ENCODE measurements around the gene ARHGEF28.
A peak's percentile ranks its signal among the peaks of the same experiment; 100 is the strongest.

The ARHGEF28 gene

DNA sequence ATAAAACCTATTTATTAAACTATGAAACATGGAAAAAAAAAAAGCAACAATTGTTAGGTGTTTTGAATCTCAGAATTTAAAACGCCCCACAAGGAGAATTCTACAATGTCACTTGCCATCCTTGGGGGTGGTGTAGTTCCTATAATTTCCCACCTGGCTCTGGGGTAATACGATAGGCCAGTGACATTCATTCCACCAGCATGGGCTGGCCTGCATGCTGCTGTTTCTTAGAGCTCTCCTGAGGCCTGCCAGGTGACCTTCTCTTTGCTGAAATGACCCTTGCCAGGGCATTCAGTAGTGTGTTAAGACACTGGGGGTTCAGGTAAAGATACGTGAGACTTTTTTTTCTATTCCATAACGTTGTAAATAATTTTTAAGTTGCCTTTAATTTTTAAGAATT is 10.0 kb upstream of the ARHGEF28 start:
- in situ Hi-C loops (cut with HindIII; ENCODE audit: low pct_ligation_motif_present, low pct_unique_long_range_greater_than_20kb, low sequenced_read_pairs), result no loop called here
- no peak for DNase-seq

DNA sequence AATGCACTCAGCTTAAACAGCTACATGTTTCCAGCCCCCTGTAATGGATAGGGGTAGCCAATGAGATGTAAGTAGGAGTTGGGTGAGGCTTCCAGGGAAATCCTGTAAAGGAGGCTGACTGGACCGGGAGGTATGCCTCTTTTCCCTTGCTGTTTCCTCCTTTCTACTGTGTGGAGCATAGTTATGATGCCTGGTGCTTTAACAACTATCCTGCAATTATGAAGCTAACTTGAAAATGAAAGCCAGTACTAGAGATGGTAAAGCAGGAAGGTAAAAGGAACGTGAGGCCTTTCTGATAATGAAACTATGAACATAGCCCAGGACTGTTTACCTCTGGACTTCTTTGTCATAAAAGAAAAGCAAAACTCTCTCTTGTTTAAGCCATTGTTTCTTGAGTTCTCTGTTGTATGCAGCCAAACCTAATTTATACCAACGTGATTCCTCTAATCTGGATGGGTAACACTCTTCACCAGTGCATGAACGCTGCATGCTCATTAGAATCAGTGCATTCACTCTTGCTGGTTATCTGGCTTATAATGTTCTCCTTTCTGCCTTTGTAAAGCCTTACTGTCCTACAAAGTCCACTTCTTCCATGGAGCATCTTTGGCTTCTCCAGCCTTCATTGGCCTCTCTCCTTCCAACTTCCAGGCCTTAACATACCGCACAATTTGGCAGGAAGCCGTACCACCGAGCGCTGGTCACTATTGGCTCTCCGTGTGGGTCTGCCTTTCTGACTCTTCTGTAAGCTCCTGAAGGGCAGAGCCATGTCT is 8.3 kb upstream of the ARHGEF28 start:
- no peak for DNase-seq
- in situ Hi-C loops (cut with HindIII; ENCODE audit: low pct_ligation_motif_present, low pct_unique_long_range_greater_than_20kb, low sequenced_read_pairs), result no loop called here

GRCh38 chr5:73619606-73620333 is 6.2 kb upstream of the ARHGEF28 start:
- no peak for DNase-seq
- in situ Hi-C loops (cut with HindIII; ENCODE audit: low pct_ligation_motif_present, low pct_unique_long_range_greater_than_20kb, low sequenced_read_pairs), result no loop called here

DNA sequence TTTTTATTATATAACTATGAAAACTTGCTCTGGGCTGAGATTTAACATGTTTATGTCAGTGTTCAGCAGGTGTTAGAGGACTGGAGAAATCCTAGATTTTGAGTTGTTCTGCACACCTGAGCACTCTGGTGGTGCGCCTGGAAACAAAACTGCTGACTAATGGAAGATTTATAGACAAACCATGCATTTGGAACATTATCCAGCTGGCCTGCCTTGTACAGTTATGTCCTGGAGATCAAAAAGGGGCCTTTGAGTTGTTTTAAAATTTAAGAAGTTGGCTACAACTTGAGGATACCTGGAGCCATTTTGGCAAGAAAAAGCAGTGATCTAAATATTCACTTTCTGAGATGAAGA is 5.7 kb upstream of the ARHGEF28 start:
- in situ Hi-C loops (cut with HindIII; ENCODE audit: low pct_ligation_motif_present, low pct_unique_long_range_greater_than_20kb, low sequenced_read_pairs), result no loop called here
- no peak for DNase-seq

DNA sequence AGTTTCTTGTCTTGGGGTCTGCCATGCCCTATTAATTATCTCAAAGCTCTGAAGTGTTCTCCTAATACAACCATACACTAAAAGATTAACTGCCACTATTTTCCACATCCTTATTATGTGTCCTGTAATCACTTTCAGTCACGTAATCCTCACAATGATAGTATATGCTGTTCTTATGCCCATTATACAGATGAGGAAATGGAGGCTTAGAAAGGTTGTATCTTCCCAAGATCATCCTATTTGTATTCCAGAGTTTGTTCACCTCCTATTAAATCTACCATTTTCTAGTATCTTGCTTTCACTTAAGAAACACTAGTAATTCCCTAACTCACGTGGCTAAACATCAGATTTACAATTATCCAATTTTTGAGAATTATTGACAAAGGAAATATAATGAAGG is 2.9 kb upstream of the ARHGEF28 start:
- in situ Hi-C loops (cut with HindIII; ENCODE audit: low pct_ligation_motif_present, low pct_unique_long_range_greater_than_20kb, low sequenced_read_pairs), result no loop called here
- DNase-seq, result no peak

- DNase-seq, result no peak
- in situ Hi-C loops (cut with HindIII; ENCODE audit: low pct_ligation_motif_present, low pct_unique_long_range_greater_than_20kb, low sequenced_read_pairs), result no loop called here
Observed at GRCh38 chr5:73623901-73624404, 2.0 kb upstream of the ARHGEF28 start.

DNA sequence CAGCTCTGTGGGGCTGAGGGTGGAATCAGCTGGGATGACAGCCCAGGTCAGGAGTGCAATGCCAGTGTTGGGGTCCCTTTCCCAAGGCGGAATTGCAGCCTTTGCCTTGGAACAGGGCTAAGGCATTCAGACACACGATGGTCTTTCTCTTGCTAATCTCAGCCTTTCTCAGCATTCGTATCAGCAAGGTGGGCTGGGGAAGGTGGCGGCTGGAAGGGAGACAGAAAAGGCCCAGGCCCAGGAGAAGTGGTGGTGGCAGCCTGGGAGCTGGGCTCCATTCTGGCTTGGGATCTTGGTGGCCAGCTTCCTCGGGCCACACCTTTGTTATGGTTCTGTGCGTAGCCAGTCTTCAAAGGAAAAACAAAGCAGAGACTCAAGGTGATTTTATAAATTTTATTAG is 1.1 kb upstream of the ARHGEF28 start:
- in situ Hi-C loops (cut with HindIII; ENCODE audit: low pct_ligation_motif_present, low pct_unique_long_range_greater_than_20kb, low sequenced_read_pairs), result no loop called here
- DNase-seq, result no peak

- in situ Hi-C loops (cut with HindIII; ENCODE audit: low pct_ligation_motif_present, low pct_unique_long_range_greater_than_20kb, low sequenced_read_pairs), result no loop called here
- DNase-seq, result no peak
Observed at GRCh38 chr5:73625372-73625943, 538 bp upstream of the ARHGEF28 start.

- DNase-seq, result no peak
- in situ Hi-C loops (cut with HindIII; ENCODE audit: low pct_ligation_motif_present, low pct_unique_long_range_greater_than_20kb, low sequenced_read_pairs), result no loop called here
Observed at GRCh38 chr5:73626814-73627313, 868 bp downstream of the ARHGEF28 start.

- no peak for DNase-seq
- in situ Hi-C loops (cut with HindIII; ENCODE audit: low pct_ligation_motif_present, low pct_unique_long_range_greater_than_20kb, low sequenced_read_pairs), result no loop called here
Observed at GRCh38 chr5:73629456-73629855, 3.5 kb downstream of the ARHGEF28 start.

- no peak for DNase-seq
- in situ Hi-C loops (cut with HindIII; ENCODE audit: low pct_ligation_motif_present, low pct_unique_long_range_greater_than_20kb, low sequenced_read_pairs), result no loop called here
Observed at GRCh38 chr5:73630765-73631164, 4.8 kb downstream of the ARHGEF28 start.

DNA sequence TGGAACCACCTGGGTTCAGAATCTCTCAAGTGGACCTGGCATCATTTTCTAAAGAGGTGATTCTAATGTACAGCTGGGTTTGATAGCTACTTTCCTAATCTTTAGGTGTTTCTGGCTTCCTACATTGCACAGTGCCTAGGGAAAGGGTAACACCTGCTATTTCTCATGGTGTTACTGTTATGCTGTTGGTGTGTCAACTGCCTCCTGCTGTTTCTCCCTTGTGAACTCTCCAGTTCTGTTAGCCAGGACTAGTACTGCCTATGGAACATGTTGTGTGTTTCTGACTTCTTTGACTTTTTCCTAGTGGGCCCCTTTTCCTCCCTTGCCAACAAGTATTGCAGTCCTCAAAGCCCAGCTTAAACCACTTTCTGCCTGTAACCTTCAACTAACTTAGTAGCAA is 5.5 kb downstream of the ARHGEF28 start:
- in situ Hi-C loops (cut with HindIII; ENCODE audit: low pct_ligation_motif_present, low pct_unique_long_range_greater_than_20kb, low sequenced_read_pairs), result no loop called here
- DNase-seq, result no peak

DNA sequence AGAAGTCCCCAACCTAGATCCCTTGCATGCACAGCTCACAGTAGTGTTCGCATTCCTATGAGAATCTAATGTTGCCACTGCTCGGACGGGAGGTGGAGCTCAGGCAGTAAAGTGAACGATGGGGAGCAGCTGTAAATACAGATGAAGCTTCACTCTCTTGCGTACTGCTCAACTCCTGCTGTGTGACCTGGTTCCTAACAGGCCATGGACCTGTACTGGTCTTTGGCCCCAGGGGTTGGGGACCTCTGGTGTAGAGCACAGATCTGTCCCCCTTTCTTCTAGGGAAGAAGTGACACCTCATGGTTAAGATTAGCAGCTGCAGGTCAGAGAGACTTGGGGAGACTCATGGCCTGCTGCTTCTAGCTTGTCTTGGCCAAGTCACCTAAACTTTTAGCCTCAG is 7.1 kb downstream of the ARHGEF28 start:
- in situ Hi-C loops (cut with HindIII; ENCODE audit: low pct_ligation_motif_present, low pct_unique_long_range_greater_than_20kb, low sequenced_read_pairs), result no loop called here
- DNase-seq, result no peak

GRCh38 chr5:73636408-73636807 is 10.4 kb downstream of the ARHGEF28 start:
- in situ Hi-C loops (cut with HindIII; ENCODE audit: low pct_ligation_motif_present, low pct_unique_long_range_greater_than_20kb, low sequenced_read_pairs), result no loop called here
- no peak for DNase-seq

- in situ Hi-C loops (cut with HindIII; ENCODE audit: low pct_ligation_motif_present, low pct_unique_long_range_greater_than_20kb, low sequenced_read_pairs), result no loop called here
- no peak for DNase-seq
Observed at GRCh38 chr5:73637565-73637964, 11.6 kb downstream of the ARHGEF28 start.

- DNase-seq, result peak; percentile 80
- in situ Hi-C loops (cut with HindIII; ENCODE audit: low pct_ligation_motif_present, low pct_unique_long_range_greater_than_20kb, low sequenced_read_pairs), result no loop called here
Observed at GRCh38 chr5:73638344-73639095, 12.5 kb downstream of the ARHGEF28 start.

- in situ Hi-C loops (cut with HindIII; ENCODE audit: low pct_ligation_motif_present, low pct_unique_long_range_greater_than_20kb, low sequenced_read_pairs), result no loop called here
- no peak for DNase-seq
Observed at GRCh38 chr5:73640861-73641320, 14.9 kb downstream of the ARHGEF28 start.

GRCh38 chr5:73641811-73642210 is 15.8 kb downstream of the ARHGEF28 start:
- in situ Hi-C loops (cut with HindIII; ENCODE audit: low pct_ligation_motif_present, low pct_unique_long_range_greater_than_20kb, low sequenced_read_pairs), result no loop called here
- DNase-seq, result no peak

- no peak for DNase-seq
- in situ Hi-C loops (cut with HindIII; ENCODE audit: low pct_ligation_motif_present, low pct_unique_long_range_greater_than_20kb, low sequenced_read_pairs), result no loop called here
Observed at GRCh38 chr5:73642344-73642743, 16.3 kb downstream of the ARHGEF28 start.
